Upper lobe of left lung (tissue), 6 donors: ENCODE measurements around the gene UGT1A6. TPM values are rescaled to one million over a fixed set of nuclear protein-coding genes. Genes with fewer than 3 reads are reported as not detected.

Experiments used
- ATAC-seq, 2 donors: fragments of 200-7000 bp; cut with Tn5 transposase; one replicate each; pipeline ENCODE4 v1.9.1; 2022; ENCODE audit warnings: mild to moderate bottlenecking in 2 of 2, moderate library complexity in 2 of 2; ENCODE audit not compliant: low FRiP score in 2 of 2
- DNase-seq, 2 donors: peaks; one replicate each; pipeline ENCODE4 v3.0.0-alpha.2; 2019 to 2020
- H3K27ac ChIP-seq, 4 donors: fragments of 200-600 bp; sonication (generic); one replicate each; pipeline ENCODE4 v1.5.1; 2016 to 2019
- H3K27me3 ChIP-seq, 4 donors: fragments of 200-600 bp; sonication (generic); one replicate each; pipeline ENCODE4 v1.5.1; 2017 to 2019
- H3K36me3 ChIP-seq, 4 donors: fragments of 200-600 bp; sonication (generic); one replicate each; pipeline ENCODE4 v1.5.1; 2016 to 2019
- H3K4me1 ChIP-seq, 4 donors: fragments of 200-600 bp; sonication (generic); one replicate each; pipeline ENCODE4 v1.5.1; 2018 to 2019
- H3K4me3 ChIP-seq, 4 donors: fragments of 200-600 bp; sonication (generic); one replicate each; pipeline ENCODE4 v1.5.1; 2017 to 2019; ENCODE audit warnings: mild to moderate bottlenecking in 2 of 4, moderate library complexity in 1 of 4
- H3K9me3 ChIP-seq, 4 donors: fragments of 200-600 bp; sonication (generic); one replicate each; pipeline ENCODE4 v1.5.1; 2018 to 2019
- CTCF ChIP-seq, 6 experiments: fragments of 450-650 bp in 4 of 6; fragments of 200-600 bp in 2 of 6; sonication (generic) in 2 of 6; IDR thresholded peaks; one replicate each; pipeline ENCODE4 v1.5.1; 2016 to 2019; ENCODE audit warnings: antibody characterized with exemption in 6 of 6
- EP300 ChIP-seq, 4 donors: sonication (generic); formaldehyde crosslinking; IDR thresholded peaks; one replicate each; pipeline ENCODE4 v1.5.1; 2017; ENCODE audit warnings: antibody characterized with exemption in 4 of 4, control low read depth in 2 of 4
- POLR2A ChIP-seq, 4 donors: fragments of 450-650 bp; IDR thresholded peaks; one replicate each; pipeline ENCODE4 v1.5.1; 2016 to 2017; ENCODE audit warnings: antibody characterized with exemption in 4 of 4, mild to moderate bottlenecking in 2 of 4
- POLR2AphosphoS5 ChIP-seq, 2 donors: sonication (generic); formaldehyde crosslinking; IDR thresholded peaks; one replicate each; pipeline ENCODE4 v1.5.1; 2017; ENCODE audit warnings: antibody characterized with exemption in 2 of 2
- WGBS, 2 donors: methylation state at CpG; one replicate each; pipeline ENCODE4 v1.1.5; 2017 to 2018; 5-methylcytosine and 5-hydroxymethylcytosine counted together
- total RNA-seq, 6 donors: library from RNA; depleted of rRNA in 4 of 6; stranded (reverse); fragments of >200 nt in 4 of 6; gene quantifications; one replicate each; pipeline versions ENCODE4 v1.1.0 to v1.2.1, GENCODE V29; 2016 to 2021
- donor health status: DM: no; HTN: no; CAD: no; lungs with moderate emphysema.
- donor health status: DM: no; HTN: yes; CAD: no; lungs with severe emphysema.

The UGT1A6 gene
- total RNA-seq, 6 donors from 2014 or later = 0.15 to 5.0 (median 0.33) TPM; not detected in 1

GRCh38 chr2:233707940-233708644 is 15.4 kb downstream of the UGT1A6 start:
- no peaks in the 10 kb centered on the region for H3K27me3 ChIP-seq
- no peaks in the 10 kb centered on the region for H3K9me3 ChIP-seq
- H3K36me3 ChIP-seq = no peaks in the 10 kb centered on the region
- ATAC-seq (no peak), DNase-seq (no peak)
- H3K4me1 ChIP-seq = no peaks in the 10 kb centered on the region
- WGBS, 2 donors = 75 to 80% methylated on average over 10 of the region's 10 CpGs
- H3K4me3 ChIP-seq = no peak overlapping the region
- H3K27ac ChIP-seq = no peak overlapping the region
- TF ChIP-seq CTCF (IDR thresholded peaks at IDR 0.05) (no peak), EP300 (IDR thresholded peaks at IDR 0.05) (no peak), POLR2A (IDR thresholded peaks at IDR 0.05) (no peak), POLR2AphosphoS5 (IDR thresholded peaks at IDR 0.05) (no peak)

GRCh38 chr2:233708942-233709341 is 16.3 kb downstream of the UGT1A6 start:
- H3K4me1 ChIP-seq = no peaks in the 10 kb centered on the region
- ATAC-seq = no peak
- H3K27me3 ChIP-seq = no peaks in the 10 kb centered on the region
- H3K36me3 ChIP-seq = no peaks in the 10 kb centered on the region
- H3K9me3 ChIP-seq = no peaks in the 10 kb centered on the region
- H3K27ac ChIP-seq = no peak overlapping the region
- H3K4me3 ChIP-seq = no peak overlapping the region
- TF ChIP-seq POLR2A (IDR thresholded peaks at IDR 0.05) (no peak), EP300 (IDR thresholded peaks at IDR 0.05) (no peak), POLR2AphosphoS5 (IDR thresholded peaks at IDR 0.05) (no peak), CTCF (IDR thresholded peaks at IDR 0.05) (no peak)
- no peak for DNase-seq
- WGBS, 2 donors = 80 to 91% methylated on average over 5 of the region's 5 CpGs

- WGBS, 2 donors = 27 to 38% methylated on average over 10 to 11 of the region's 11 CpGs
These were observed 18.8 kb downstream of the UGT1A6 start for GRCh38 chr2:233711312-233712008.

GRCh38 chr2:233712611-233713261 is 20.0 kb downstream of the UGT1A6 start, which contains the start of gene UGT1A5:
Gene UGT1A5 (plus strand): TSS chr2:233712907. CDS start chr2:233712992, 85 bp downstream.
- Histone ChIP-seq H3K9me3 (no peaks in the 10 kb centered on the region), H3K4me1 (no peaks in the 10 kb centered on the region), H3K27me3 (no peaks in the 10 kb centered on the region), H3K36me3 (no peaks in the 10 kb centered on the region), H3K27ac (no peak within 1 kb of the TSS), H3K4me3 (no peak within 1 kb of the TSS)
- WGBS, 2 donors = 81 to 86% methylated on average over 14 of the region's 14 CpGs
- TF ChIP-seq EP300 (IDR thresholded peaks at IDR 0.05) = no peak
- TF ChIP-seq CTCF (IDR thresholded peaks at IDR 0.05) = no peak
- TF ChIP-seq POLR2AphosphoS5 (IDR thresholded peaks at IDR 0.05) = no peak
- TF ChIP-seq POLR2A (IDR thresholded peaks at IDR 0.05) = no peak
- DNase-seq = peak in 1 of 2 donors; percentile 42
- no peak for ATAC-seq

More at GRCh38 chr2:233711312-233712008, 18.8 kb downstream of the UGT1A6 start:
- H3K27ac ChIP-seq = no peak overlapping the region
- no peaks in the 10 kb centered on the region for H3K9me3 ChIP-seq
- no peaks in the 10 kb centered on the region for H3K36me3 ChIP-seq
- no peak overlapping the region for H3K4me3 ChIP-seq
- no peak for TF ChIP-seq POLR2A (IDR thresholded peaks at IDR 0.05)
- peak; percentile 58 to 83 (median 72) for TF ChIP-seq CTCF (IDR thresholded peaks at IDR 0.05)
- ATAC-seq (peak; percentile 71 to 86), DNase-seq (peak in 1 of 2 donors; percentile 76)
- no peaks in the 10 kb centered on the region for H3K27me3 ChIP-seq
- H3K4me1 ChIP-seq = no peaks in the 10 kb centered on the region
